CD14-positive monocyte (primary cell): ENCODE measurements around the gene ITGA11. TPM values are rescaled to one million over a fixed set of nuclear protein-coding genes. Genes with fewer than 3 reads are reported as not detected.

Experiments used
- DNase-seq, 3 donors: peaks; one replicate each; pipeline ENCODE4 v3.0.0-alpha.2; 2011 to 2022
- H2AFZ ChIP-seq: 2 replicates; pipeline ENCODE4 v1.6.0; 2012; ENCODE audit warnings: mild to moderate bottlenecking, low read depth, low read length, inconsistent platforms; ENCODE audit not compliant: insufficient read depth, poor library complexity, severe bottlenecking
- H3K27ac ChIP-seq, 2 donors: 1 replicate in 1 of 2; 2 replicates in 1 of 2; pipeline ENCODE4 v1.5.1; 2012 to 2013; ENCODE audit warnings: low read length in 2 of 2, control low read depth in 1 of 2, inconsistent platforms in 1 of 2, low read depth in 1 of 2, mild to moderate bottlenecking in 1 of 2
- H3K27me3 ChIP-seq, 2 donors: one replicate each; pipeline versions ENCODE4 v1.6.0 to v1.6.1; 2011 to 2013; ENCODE audit warnings: low read length in 2 of 2; ENCODE audit not compliant: control insufficient read depth in 2 of 2, insufficient read depth in 2 of 2
- H3K36me3 ChIP-seq, 2 donors: replicated peaks in 1 of 2; 1 replicate in 1 of 2; 2 replicates in 1 of 2; pipeline versions ENCODE4 v1.5.1 to v1.6.1; 2012 to 2013; ENCODE audit warnings: low read length in 2 of 2, control low read depth in 1 of 2, inconsistent platforms in 1 of 2, mild to moderate bottlenecking in 1 of 2; ENCODE audit not compliant: insufficient read depth in 2 of 2, control insufficient read depth in 1 of 2
- H3K4me1 ChIP-seq, 2 donors: 1 replicate in 1 of 2; 2 replicates in 1 of 2; pipeline versions ENCODE4 v1.5.1 to v1.6.1; 2012 to 2013; ENCODE audit warnings: low read length in 2 of 2, control low read depth in 1 of 2, inconsistent platforms in 1 of 2, mild to moderate bottlenecking in 1 of 2, moderate library complexity in 1 of 2; ENCODE audit not compliant: insufficient read depth in 2 of 2, control insufficient read depth in 1 of 2
- H3K4me2 ChIP-seq: replicated peaks from 2 replicates; pipeline ENCODE3; 2012; ENCODE audit warnings: low read length, moderate library complexity, mild to moderate bottlenecking; ENCODE audit not compliant: poor library complexity, severe bottlenecking; ENCODE audit errors: extremely low read depth
- H3K4me3 ChIP-seq, 3 experiments: fragments of 200-600 bp in 1 of 3; sonication (generic) in 1 of 3; replicated peaks in 1 of 3; 1 replicate in 2 of 3; 2 replicates in 1 of 3; pipeline ENCODE4 v1.5.1; 2011 to 2013; ENCODE audit warnings: low read length in 3 of 3, mild to moderate bottlenecking in 3 of 3, control low read depth in 2 of 3, low read depth in 2 of 3, inconsistent platforms in 1 of 3, moderate library complexity in 1 of 3
- H3K79me2 ChIP-seq: 2 replicates; pipeline ENCODE4 v1.6.0; 2012; ENCODE audit warnings: mild to moderate bottlenecking, control low read depth, inconsistent platforms, low read length, moderate library complexity; ENCODE audit not compliant: insufficient read depth
- H3K9ac ChIP-seq: 2 replicates; pipeline ENCODE4 v1.6.0; 2017; ENCODE audit warnings: low read length, mild to moderate bottlenecking; ENCODE audit not compliant: insufficient read depth, poor library complexity, severe bottlenecking
- H3K9me3 ChIP-seq, 2 donors: replicated peaks in 1 of 2; 1 replicate in 1 of 2; 2 replicates in 1 of 2; pipeline versions ENCODE4 v1.5.1 to v1.6.1; 2012 to 2013; ENCODE audit warnings: low read length in 2 of 2, control low read depth in 1 of 2; ENCODE audit not compliant: control insufficient read depth in 1 of 2, insufficient read depth in 1 of 2
- H4K20me1 ChIP-seq: 2 replicates; pipeline ENCODE4 v1.6.0; 2012; ENCODE audit warnings: mild to moderate bottlenecking, low read length, control low read depth, moderate library complexity; ENCODE audit not compliant: insufficient read depth
- H3K27ac Mint-ChIP-seq, 7 donors: one replicate each; pipeline ENCODE4 v1.8.0; 2020; ENCODE audit warnings: mild to moderate bottlenecking in 7 of 7, mixed read lengths in 7 of 7, moderate library complexity in 6 of 7, inconsistent platforms in 2 of 7
- H3K27me3 Mint-ChIP-seq, 3 donors: one replicate each; pipeline ENCODE4 v1.8.0; 2021 to 2022; ENCODE audit warnings: low read depth in 3 of 3, mild to moderate bottlenecking in 3 of 3, mixed read lengths in 3 of 3, moderate library complexity in 3 of 3, inconsistent platforms in 1 of 3
- H3K36me3 Mint-ChIP-seq, 2 donors: one replicate each; pipeline ENCODE4 v1.8.0; 2020; ENCODE audit warnings: mixed read lengths in 2 of 2, inconsistent platforms in 1 of 2, mild to moderate bottlenecking in 1 of 2
- H3K4me1 Mint-ChIP-seq: one replicate; pipeline ENCODE4 v1.8.0; 2020; ENCODE audit warnings: mild to moderate bottlenecking, mixed read lengths
- H3K4me3 Mint-ChIP-seq, 2 donors: one replicate each; pipeline ENCODE4 v1.8.0; 2020; ENCODE audit warnings: mild to moderate bottlenecking in 2 of 2, mixed read lengths in 2 of 2, moderate library complexity in 1 of 2
- H3K9me3 Mint-ChIP-seq, 7 donors: one replicate each; pipeline ENCODE4 v1.8.0; 2020 to 2022; ENCODE audit warnings: mixed read lengths in 7 of 7, mild to moderate bottlenecking in 6 of 7, moderate library complexity in 6 of 7, inconsistent platforms in 2 of 7
- CTCF ChIP-seq: fragments of 200-600 bp; IDR thresholded peaks from one replicate; pipeline ENCODE4 v1.8.0; 2022; ENCODE audit warnings: antibody characterized with exemption, mild to moderate bottlenecking
- WGBS: methylation state at CpG from one replicate; pipeline ENCODE4 v1.1.5; 2013; ENCODE audit warnings: missing lambda C conversion rate; ENCODE audit not compliant: insufficient coverage; 5-methylcytosine and 5-hydroxymethylcytosine counted together
- intact Hi-C, 2 donors: fragments of 100-400 bp; cut with micrococcal nuclease; formaldehyde crosslinking; loops; one replicate each; pipeline versions ENCODE4 v1.15.0 to v1.15.1; 2023
- polyA plus RNA-seq, 3 donors: library from polyadenylated mRNA; depleted of rRNA in 1 of 3; unstranded in 2 of 3; stranded (reverse) in 1 of 3; fragments of 300-500 nt in 2 of 3; fragments of >200 nt in 1 of 3; fragmentation: Illumina TruSeq in 2 of 3; gene quantifications; 1 replicate in 2 of 3; 2 replicates in 1 of 3; pipeline ENCODE4 v1.2.3, GENCODE V29; 2012 to 2021

ITGA11 gene
- polyA plus RNA-seq, 3 donors = under 0.01 to 0.01 TPM; not detected in 1

GRCh38 chr15:68344600-68344999 is 87.4 kb downstream of the ITGA11 start:
- Histone ChIP-seq H2AFZ (no peak overlapping the region), H3K4me3 (no peak overlapping the region), H3K4me1 (peaks cover 12 to 16% of the 10 kb centered on the region in 2 donors), H3K9me3 (no peaks in the 10 kb centered on the region), H3K79me2 (no peaks in the 10 kb centered on the region), H3K27ac (no peak overlapping the region), H3K9ac (no peak overlapping the region), H3K36me3 (no peaks in the 10 kb centered on the region), H3K27me3 (no peaks in the 10 kb centered on the region), H3K4me2 (no peak overlapping the region), H4K20me1 (no peaks in the 10 kb centered on the region)
- Mint-ChIP-seq H3K27me3 (peaks cover 1 to 9% (median 1%) of the 10 kb centered on the region in 3 donors), H3K9me3 (no peaks in the 10 kb centered on the region), H3K4me1 (peaks cover 15% of the 10 kb centered on the region), H3K4me3 (no peak overlapping the region), H3K27ac (no peak overlapping the region), H3K36me3 (no peaks in the 10 kb centered on the region)
- 100% methylated on average over 1 of the region's 7 CpGs for WGBS
- no peak for DNase-seq
- intact Hi-C loops = no loop called here
- no peak for TF ChIP-seq CTCF

- H3K9me3 Mint-ChIP-seq = no peaks in the 10 kb centered on the region
- DNase-seq = no peak
- peaks cover 1 to 10% (median 1%) of the 10 kb centered on the region in 3 donors for H3K27me3 Mint-ChIP-seq
- Histone ChIP-seq H3K79me2 (no peaks in the 10 kb centered on the region), H3K27me3 (no peaks in the 10 kb centered on the region), H4K20me1 (no peaks in the 10 kb centered on the region), H3K27ac (no peak overlapping the region), H3K36me3 (no peaks in the 10 kb centered on the region), H2AFZ (no peak overlapping the region), H3K4me1 (peaks cover 12 to 16% of the 10 kb centered on the region in 2 donors), H3K9me3 (no peaks in the 10 kb centered on the region), H3K4me3 (no peak overlapping the region), H3K9ac (no peak overlapping the region), H3K4me2 (no peak overlapping the region)
- H3K4me3 Mint-ChIP-seq = no peak overlapping the region
- no peak for TF ChIP-seq CTCF
- intact Hi-C loops = no loop called here
- 100% methylated on average over 8 of the region's 14 CpGs for WGBS
- H3K4me1 Mint-ChIP-seq = peaks cover 15% of the 10 kb centered on the region
- peak overlapping the region in 2 of 7 donors; percentile 1 to 38 for H3K27ac Mint-ChIP-seq
- H3K36me3 Mint-ChIP-seq = no peaks in the 10 kb centered on the region
These were observed 88.3 kb downstream of the ITGA11 start for GRCh38 chr15:68343579-68344225.
